GM23338 (cell line): Measurements from ENCODE around the gene TASP1. TPM values are rescaled to one million over a fixed set of nuclear protein-coding genes. Genes with fewer than 3 reads are reported as not detected.

Experiments used
- ATAC-seq: fragments of 200-7000 bp; cut with Tn5 transposase; 3 replicates; pipeline ENCODE4 v1.9.1; 2020
- DNase-seq: peaks from one replicate; pipeline ENCODE4 v3.0.0-alpha.2; 2015; ENCODE audit warnings: low spot score
- H2AFZ ChIP-seq: fragments of 200-600 bp; sonication (generic); 2 replicates; pipeline ENCODE4 v1.8.0; 2016; ENCODE audit warnings: antibody characterized with exemption, mild to moderate bottlenecking, moderate library complexity
- H3F3A ChIP-seq: fragments of 200-600 bp; sonication (generic); replicated peaks from 2 replicates; pipeline ENCODE4 v1.8.0; 2017; ENCODE audit warnings: antibody characterized with exemption, mixed run types, low read depth
- H3K27ac ChIP-seq: fragments of 200-600 bp; sonication (generic); 2 replicates; pipeline ENCODE4 v1.6.1; 2016; ENCODE audit warnings: low read depth
- H3K27me3 ChIP-seq: fragments of 200-600 bp; sonication (generic); 2 replicates; pipeline ENCODE4 v1.8.0; 2016; ENCODE audit warnings: mild to moderate bottlenecking, mixed run types, moderate library complexity; ENCODE audit not compliant: insufficient read depth
- H3K36me3 ChIP-seq: fragments of 200-600 bp; sonication (generic); 2 replicates; pipeline ENCODE4 v1.8.0; 2016; ENCODE audit warnings: mild to moderate bottlenecking; ENCODE audit not compliant: insufficient read depth
- H3K4me1 ChIP-seq: fragments of 200-600 bp; sonication (generic); 2 replicates; pipeline ENCODE4 v1.8.0; 2016; ENCODE audit warnings: mild to moderate bottlenecking, moderate library complexity; ENCODE audit not compliant: insufficient read depth
- H3K4me2 ChIP-seq: fragments of 200-600 bp; sonication (generic); 2 replicates; pipeline ENCODE4 v1.7.1; 2017; ENCODE audit warnings: mixed run types
- H3K4me3 ChIP-seq: fragments of 200-600 bp; sonication (generic); 2 replicates; pipeline ENCODE4 v1.6.1; 2016; ENCODE audit warnings: mixed run types
- H3K79me2 ChIP-seq: fragments of 200-600 bp; sonication (generic); replicated peaks from 2 replicates; pipeline ENCODE4 v1.8.0; 2017; ENCODE audit warnings: mild to moderate bottlenecking; ENCODE audit not compliant: insufficient read depth
- H3K9me2 ChIP-seq: fragments of 200-600 bp; sonication (generic); 2 replicates; pipeline ENCODE4 v1.8.0; 2017; ENCODE audit not compliant: insufficient read depth
- H4K20me1 ChIP-seq: fragments of 200-600 bp; sonication (generic); replicated peaks from 2 replicates; pipeline ENCODE4 v1.8.0; 2017; ENCODE audit warnings: mild to moderate bottlenecking; ENCODE audit not compliant: insufficient read depth
- H3K27ac Mint-ChIP-seq: 2 replicates; pipeline ENCODE4 v1.8.0; 2020; ENCODE audit warnings: inconsistent platforms, mild to moderate bottlenecking, moderate library complexity, mixed read lengths
- H3K27me3 Mint-ChIP-seq: 3 replicates; pipeline ENCODE4 v1.8.0; 2022; ENCODE audit warnings: low read depth, mild to moderate bottlenecking, moderate library complexity, mixed read lengths, inconsistent platforms; ENCODE audit not compliant: insufficient read depth, poor library complexity
- H3K36me3 Mint-ChIP-seq: 3 replicates; pipeline ENCODE4 v1.8.0; 2021; ENCODE audit warnings: low read depth, mild to moderate bottlenecking, inconsistent platforms, moderate library complexity, mixed read lengths
- H3K4me1 Mint-ChIP-seq: 3 replicates; pipeline ENCODE4 v1.8.0; 2020; ENCODE audit warnings: mild to moderate bottlenecking, inconsistent platforms, mixed read lengths
- H3K4me3 Mint-ChIP-seq: 3 replicates; pipeline ENCODE4 v1.8.0; 2021; ENCODE audit warnings: moderate library complexity, mild to moderate bottlenecking, inconsistent platforms, mixed read lengths
- H3K9me3 Mint-ChIP-seq: 3 replicates; pipeline ENCODE4 v1.8.0; 2020; ENCODE audit warnings: moderate library complexity, mild to moderate bottlenecking, inconsistent platforms, mixed read lengths
- CREB1 ChIP-seq: fragments of 250-450 bp; sonication (Bioruptor Pico); IDR thresholded peaks from 2 replicates; pipeline ENCODE4 v1.5.0; 2020; ENCODE audit warnings: low read depth, mild to moderate bottlenecking, moderate library complexity
- EZH2 ChIP-seq: fragments of 200-600 bp; sonication (generic); IDR thresholded peaks from one replicate; pipeline ENCODE4 v1.8.0; 2017; ENCODE audit warnings: antibody characterized with exemption, mild to moderate bottlenecking, low read depth; ENCODE audit not compliant: unreplicated experiment
- EZH2phosphoT487 ChIP-seq: fragments of 200-600 bp; sonication (generic); IDR thresholded peaks from one replicate; pipeline ENCODE4 v1.8.1; 2018; ENCODE audit warnings: antibody characterized with exemption; ENCODE audit not compliant: unreplicated experiment
- JUNB ChIP-seq: IDR thresholded peaks from one replicate; pipeline ENCODE4 v1.6.1; 2016; ENCODE audit warnings: antibody characterized with exemption; ENCODE audit not compliant: unreplicated experiment
- NANOG ChIP-seq: IDR thresholded peaks from 2 replicates; pipeline ENCODE4 v1.6.1; 2016; ENCODE audit warnings: antibody characterized with exemption, borderline replicate concordance
- POLR2AphosphoS5 ChIP-seq: IDR thresholded peaks from 2 replicates; pipeline ENCODE4 v1.6.1; 2016; ENCODE audit warnings: antibody characterized with exemption, low read depth
- STAT1 ChIP-seq: IDR thresholded peaks from one replicate; pipeline ENCODE4 v1.6.1; 2016; ENCODE audit warnings: antibody characterized with exemption; ENCODE audit not compliant: unreplicated experiment
- ZNF114 ChIP-seq: fragments of 250-450 bp; sonication (Bioruptor Pico); IDR thresholded peaks from 2 replicates; pipeline ENCODE4 v1.5.0; 2020; ENCODE audit warnings: mild to moderate bottlenecking, moderate library complexity
- ZNF331 ChIP-seq: fragments of 250-450 bp; sonication (Bioruptor Pico); IDR thresholded peaks from 2 replicates; pipeline ENCODE4 v1.5.0; 2020; ENCODE audit warnings: low read depth, mild to moderate bottlenecking, moderate library complexity
- polyA plus RNA-seq: library from polyadenylated mRNA; unstranded; fragments of >200 nt; fragmentation: Nextera tagmentation; extraction: Ambion mirVana; gene quantifications from 2 replicates; pipeline ENCODE4 v1.2.1, GENCODE V29; 2016
- total RNA-seq: library from RNA; depleted of rRNA; stranded (reverse); fragments of >200 nt; shearing (Covaris generic); gene quantifications from 2 replicates; pipeline ENCODE4 v1.2.3, GENCODE V29; 2014
- TF ChIP-seq, protein P1 (sequence below): IDR thresholded peaks from 2 replicates; pipeline ENCODE4 v1.6.1; 2016; ENCODE audit warnings: antibody characterized with exemption
- TF ChIP-seq, protein P2 (sequence below), 2 experiments: fragments of 200-600 bp in 1 of 2; sonication (generic) in 1 of 2; conservative IDR thresholded peaks; 2 replicates each; pipeline versions ENCODE4 v1.5.1 to v1.6.1; 2016 to 2017; ENCODE audit warnings: antibody characterized with exemption in 2 of 2, low read depth in 2 of 2, mild to moderate bottlenecking in 2 of 2, moderate library complexity in 1 of 2
- TF ChIP-seq, protein P3 (sequence below): fragments of 250-450 bp; sonication (Bioruptor Pico); IDR thresholded peaks from 2 replicates; pipeline ENCODE4 v1.5.0; 2020; ENCODE audit warnings: mild to moderate bottlenecking, moderate library complexity
- TF ChIP-seq, protein P4 (sequence below): IDR thresholded peaks from one replicate; pipeline ENCODE4 v1.6.1; 2018; ENCODE audit warnings: antibody characterized with exemption; ENCODE audit not compliant: unreplicated experiment

The TASP1 gene
- total and polyA plus RNA-seq, 2 experiments from 2014 or later, result 9.7 to 9.8 TPM

DNA sequence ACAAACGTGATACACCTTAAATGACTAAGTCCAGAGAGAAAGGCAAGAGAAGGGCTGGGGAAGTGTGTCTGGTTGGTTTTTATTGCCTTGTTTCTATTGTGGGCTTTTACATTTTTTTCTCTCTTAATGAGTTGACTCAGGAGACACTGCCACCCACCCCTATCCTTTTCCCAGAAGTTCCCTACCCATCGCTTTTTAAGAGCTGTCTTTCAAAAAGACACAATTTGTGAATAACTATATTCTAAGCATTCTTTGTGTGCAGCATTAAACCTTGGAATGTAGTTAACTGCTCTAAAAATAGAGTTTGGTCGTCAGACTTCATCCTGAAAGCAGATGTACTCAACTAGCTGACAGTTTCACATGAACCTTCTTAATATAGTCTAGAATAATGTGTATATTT, 242.7 kb downstream of the TASP1 start:
- no peaks in the 10 kb centered on the region for H4K20me1 ChIP-seq
- TF ChIP-seq, protein P1, sequence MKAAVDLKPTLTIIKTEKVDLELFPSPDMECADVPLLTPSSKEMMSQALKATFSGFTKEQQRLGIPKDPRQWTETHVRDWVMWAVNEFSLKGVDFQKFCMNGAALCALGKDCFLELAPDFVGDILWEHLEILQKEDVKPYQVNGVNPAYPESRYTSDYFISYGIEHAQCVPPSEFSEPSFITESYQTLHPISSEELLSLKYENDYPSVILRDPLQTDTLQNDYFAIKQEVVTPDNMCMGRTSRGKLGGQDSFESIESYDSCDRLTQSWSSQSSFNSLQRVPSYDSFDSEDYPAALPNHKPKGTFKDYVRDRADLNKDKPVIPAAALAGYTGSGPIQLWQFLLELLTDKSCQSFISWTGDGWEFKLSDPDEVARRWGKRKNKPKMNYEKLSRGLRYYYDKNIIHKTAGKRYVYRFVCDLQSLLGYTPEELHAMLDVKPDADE, result no peak
- TF ChIP-seq CREB1 (no peak), JUNB (no peak), STAT1 (no peak), EZH2 (no peak), ZNF114 (CRISPR knock-in tag) (no peak), POLR2AphosphoS5 (no peak), NANOG (no peak), ZNF331 (CRISPR knock-in tag) (no peak), EZH2phosphoT487 (no peak)
- TF ChIP-seq, protein P2, sequence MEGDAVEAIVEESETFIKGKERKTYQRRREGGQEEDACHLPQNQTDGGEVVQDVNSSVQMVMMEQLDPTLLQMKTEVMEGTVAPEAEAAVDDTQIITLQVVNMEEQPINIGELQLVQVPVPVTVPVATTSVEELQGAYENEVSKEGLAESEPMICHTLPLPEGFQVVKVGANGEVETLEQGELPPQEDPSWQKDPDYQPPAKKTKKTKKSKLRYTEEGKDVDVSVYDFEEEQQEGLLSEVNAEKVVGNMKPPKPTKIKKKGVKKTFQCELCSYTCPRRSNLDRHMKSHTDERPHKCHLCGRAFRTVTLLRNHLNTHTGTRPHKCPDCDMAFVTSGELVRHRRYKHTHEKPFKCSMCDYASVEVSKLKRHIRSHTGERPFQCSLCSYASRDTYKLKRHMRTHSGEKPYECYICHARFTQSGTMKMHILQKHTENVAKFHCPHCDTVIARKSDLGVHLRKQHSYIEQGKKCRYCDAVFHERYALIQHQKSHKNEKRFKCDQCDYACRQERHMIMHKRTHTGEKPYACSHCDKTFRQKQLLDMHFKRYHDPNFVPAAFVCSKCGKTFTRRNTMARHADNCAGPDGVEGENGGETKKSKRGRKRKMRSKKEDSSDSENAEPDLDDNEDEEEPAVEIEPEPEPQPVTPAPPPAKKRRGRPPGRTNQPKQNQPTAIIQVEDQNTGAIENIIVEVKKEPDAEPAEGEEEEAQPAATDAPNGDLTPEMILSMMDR (conservative IDR thresholded peaks at IDR 0.05; ENCODE audit: low read depth in 2 of 2), result no peak
- TF ChIP-seq, protein P3, sequence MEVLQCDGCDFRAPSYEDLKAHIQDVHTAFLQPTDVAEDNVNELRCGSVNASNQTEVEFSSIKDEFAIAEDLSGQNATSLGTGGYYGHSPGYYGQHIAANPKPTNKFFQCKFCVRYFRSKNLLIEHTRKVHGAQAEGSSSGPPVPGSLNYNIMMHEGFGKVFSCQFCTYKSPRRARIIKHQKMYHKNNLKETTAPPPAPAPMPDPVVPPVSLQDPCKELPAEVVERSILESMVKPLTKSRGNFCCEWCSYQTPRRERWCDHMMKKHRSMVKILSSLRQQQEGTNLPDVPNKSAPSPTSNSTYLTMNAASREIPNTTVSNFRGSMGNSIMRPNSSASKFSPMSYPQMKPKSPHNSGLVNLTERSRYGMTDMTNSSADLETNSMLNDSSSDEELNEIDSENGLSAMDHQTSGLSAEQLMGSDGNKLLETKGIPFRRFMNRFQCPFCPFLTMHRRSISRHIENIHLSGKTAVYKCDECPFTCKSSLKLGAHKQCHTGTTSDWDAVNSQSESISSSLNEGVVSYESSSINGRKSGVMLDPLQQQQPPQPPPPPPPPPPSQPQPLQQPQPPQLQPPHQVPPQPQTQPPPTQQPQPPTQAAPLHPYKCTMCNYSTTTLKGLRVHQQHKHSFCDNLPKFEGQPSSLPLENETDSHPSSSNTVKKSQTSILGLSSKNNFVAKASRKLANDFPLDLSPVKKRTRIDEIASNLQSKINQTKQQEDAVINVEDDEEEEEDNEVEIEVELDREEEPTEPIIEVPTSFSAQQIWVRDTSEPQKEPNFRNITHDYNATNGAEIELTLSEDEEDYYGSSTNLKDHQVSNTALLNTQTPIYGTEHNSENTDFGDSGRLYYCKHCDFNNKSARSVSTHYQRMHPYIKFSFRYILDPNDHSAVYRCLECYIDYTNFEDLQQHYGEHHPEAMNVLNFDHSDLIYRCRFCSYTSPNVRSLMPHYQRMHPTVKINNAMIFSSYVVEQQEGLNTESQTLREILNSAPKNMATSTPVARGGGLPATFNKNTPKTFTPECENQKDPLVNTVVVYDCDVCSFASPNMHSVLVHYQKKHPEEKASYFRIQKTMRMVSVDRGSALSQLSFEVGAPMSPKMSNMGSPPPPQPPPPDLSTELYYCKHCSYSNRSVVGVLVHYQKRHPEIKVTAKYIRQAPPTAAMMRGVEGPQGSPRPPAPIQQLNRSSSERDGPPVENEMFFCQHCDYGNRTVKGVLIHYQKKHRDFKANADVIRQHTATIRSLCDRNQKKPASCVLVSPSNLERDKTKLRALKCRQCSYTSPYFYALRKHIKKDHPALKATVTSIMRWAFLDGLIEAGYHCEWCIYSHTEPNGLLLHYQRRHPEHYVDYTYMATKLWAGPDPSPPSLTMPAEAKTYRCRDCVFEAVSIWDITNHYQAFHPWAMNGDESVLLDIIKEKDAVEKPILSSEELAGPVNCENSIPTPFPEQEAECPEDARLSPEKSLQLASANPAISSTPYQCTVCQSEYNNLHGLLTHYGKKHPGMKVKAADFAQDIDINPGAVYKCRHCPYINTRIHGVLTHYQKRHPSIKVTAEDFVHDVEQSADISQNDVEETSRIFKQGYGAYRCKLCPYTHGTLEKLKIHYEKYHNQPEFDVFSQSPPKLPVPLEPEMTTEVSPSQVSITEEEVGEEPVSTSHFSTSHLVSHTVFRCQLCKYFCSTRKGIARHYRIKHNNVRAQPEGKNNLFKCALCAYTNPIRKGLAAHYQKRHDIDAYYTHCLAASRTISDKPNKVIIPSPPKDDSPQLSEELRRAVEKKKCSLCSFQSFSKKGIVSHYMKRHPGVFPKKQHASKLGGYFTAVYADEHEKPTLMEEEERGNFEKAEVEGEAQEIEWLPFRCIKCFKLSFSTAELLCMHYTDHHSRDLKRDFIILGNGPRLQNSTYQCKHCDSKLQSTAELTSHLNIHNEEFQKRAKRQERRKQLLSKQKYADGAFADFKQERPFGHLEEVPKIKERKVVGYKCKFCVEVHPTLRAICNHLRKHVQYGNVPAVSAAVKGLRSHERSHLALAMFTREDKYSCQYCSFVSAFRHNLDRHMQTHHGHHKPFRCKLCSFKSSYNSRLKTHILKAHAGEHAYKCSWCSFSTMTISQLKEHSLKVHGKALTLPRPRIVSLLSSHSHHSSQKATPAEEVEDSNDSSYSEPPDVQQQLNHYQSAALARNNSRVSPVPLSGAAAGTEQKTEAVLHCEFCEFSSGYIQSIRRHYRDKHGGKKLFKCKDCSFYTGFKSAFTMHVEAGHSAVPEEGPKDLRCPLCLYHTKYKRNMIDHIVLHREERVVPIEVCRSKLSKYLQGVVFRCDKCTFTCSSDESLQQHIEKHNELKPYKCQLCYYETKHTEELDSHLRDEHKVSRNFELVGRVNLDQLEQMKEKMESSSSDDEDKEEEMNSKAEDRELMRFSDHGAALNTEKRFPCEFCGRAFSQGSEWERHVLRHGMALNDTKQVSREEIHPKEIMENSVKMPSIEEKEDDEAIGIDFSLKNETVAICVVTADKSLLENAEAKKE, result no peak
- TF ChIP-seq, protein P4, sequence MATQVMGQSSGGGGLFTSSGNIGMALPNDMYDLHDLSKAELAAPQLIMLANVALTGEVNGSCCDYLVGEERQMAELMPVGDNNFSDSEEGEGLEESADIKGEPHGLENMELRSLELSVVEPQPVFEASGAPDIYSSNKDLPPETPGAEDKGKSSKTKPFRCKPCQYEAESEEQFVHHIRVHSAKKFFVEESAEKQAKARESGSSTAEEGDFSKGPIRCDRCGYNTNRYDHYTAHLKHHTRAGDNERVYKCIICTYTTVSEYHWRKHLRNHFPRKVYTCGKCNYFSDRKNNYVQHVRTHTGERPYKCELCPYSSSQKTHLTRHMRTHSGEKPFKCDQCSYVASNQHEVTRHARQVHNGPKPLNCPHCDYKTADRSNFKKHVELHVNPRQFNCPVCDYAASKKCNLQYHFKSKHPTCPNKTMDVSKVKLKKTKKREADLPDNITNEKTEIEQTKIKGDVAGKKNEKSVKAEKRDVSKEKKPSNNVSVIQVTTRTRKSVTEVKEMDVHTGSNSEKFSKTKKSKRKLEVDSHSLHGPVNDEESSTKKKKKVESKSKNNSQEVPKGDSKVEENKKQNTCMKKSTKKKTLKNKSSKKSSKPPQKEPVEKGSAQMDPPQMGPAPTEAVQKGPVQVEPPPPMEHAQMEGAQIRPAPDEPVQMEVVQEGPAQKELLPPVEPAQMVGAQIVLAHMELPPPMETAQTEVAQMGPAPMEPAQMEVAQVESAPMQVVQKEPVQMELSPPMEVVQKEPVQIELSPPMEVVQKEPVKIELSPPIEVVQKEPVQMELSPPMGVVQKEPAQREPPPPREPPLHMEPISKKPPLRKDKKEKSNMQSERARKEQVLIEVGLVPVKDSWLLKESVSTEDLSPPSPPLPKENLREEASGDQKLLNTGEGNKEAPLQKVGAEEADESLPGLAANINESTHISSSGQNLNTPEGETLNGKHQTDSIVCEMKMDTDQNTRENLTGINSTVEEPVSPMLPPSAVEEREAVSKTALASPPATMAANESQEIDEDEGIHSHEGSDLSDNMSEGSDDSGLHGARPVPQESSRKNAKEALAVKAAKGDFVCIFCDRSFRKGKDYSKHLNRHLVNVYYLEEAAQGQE, result no peak
- H3K79me2 ChIP-seq, result no peaks in the 10 kb centered on the region
- Mint-ChIP-seq H3K4me3 (no peak overlapping the region), H3K27ac (no peak overlapping the region), H3K4me1 (peaks cover 7% of the 10 kb centered on the region; the same call in 1 of the 3 replicates), H3K36me3 (peaks cover 11% of the 10 kb centered on the region; the same call in 1 of the 3 replicates), H3K27me3 (peaks cover 1% of the 10 kb centered on the region), H3K9me3 (no peaks in the 10 kb centered on the region)
- peaks cover 14% of the 10 kb centered on the region; the same call in 1 of the 2 replicates for H3K9me2 ChIP-seq
- no peak for DNase-seq
- H3F3A ChIP-seq, result no peaks in the 10 kb centered on the region
- no peak overlapping the region for H3K27ac ChIP-seq
- H3K36me3 ChIP-seq, result no peaks in the 10 kb centered on the region
- no peak overlapping the region for H3K4me2 ChIP-seq
- H3K4me3 ChIP-seq, result no peak overlapping the region
- no peak for ATAC-seq
- H2AFZ ChIP-seq, result no peak overlapping the region
- H3K4me1 ChIP-seq, result peaks cover 7% of the 10 kb centered on the region; the same call in 1 of the 2 replicates
- H3K27me3 ChIP-seq, result no peaks in the 10 kb centered on the region
